ENCODE results near the gene PRAME. TPM values are rescaled to one million over a fixed set of nuclear protein-coding genes. Genes with fewer than 3 reads are reported as not detected.

The PRAME gene
- total and polyA plus RNA-seq, 2 of the 13 experiments (the other 11 are each of a cell fraction or from before 2014, with no cell fraction given) = 0.11 to 0.83 TPM

DNA sequence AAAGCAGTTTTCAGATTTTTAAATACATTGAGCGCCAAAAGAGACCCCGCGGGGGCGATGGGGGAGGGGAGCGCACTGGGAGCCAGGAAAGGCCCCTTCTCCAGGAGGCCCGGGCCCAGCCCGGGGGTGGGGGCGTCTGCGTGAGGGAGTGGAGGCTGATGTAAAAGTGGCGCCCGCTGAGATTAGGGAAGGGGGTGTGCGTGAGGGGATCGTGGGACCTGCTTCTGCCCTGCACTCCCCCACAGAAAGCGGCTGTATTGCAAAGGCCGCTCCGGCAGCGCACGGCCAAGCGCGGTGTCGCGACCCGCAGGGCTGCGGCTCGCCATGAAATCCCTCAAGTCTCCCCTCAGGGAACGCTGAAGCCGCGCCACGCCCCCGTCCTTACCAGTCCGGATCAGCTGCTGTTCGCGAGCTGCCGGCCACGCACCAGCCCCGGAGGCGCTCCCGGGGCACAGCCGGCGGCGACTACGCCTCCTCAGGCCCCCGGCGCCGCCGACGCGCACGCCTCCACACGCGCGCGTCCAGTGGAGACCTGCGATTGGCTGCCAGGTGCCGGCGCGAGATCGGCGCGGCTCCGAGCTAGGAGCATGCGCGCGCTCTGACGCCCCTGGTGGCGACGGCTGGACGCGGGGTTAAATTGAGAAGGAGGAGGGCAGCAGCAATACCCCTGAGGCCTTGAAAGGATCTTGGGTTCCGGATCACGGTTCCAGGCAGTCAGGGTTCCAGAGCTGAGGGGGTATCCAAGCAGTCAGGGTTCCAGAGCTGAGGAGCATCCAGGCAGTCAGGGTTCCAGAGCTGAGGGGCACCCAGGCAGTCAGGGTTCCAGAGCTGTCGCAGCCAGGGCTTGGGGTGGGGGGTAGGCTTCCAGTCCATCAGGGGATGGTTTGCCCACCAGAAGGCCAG lies 50.5 kb downstream of the PRAME start, which contains the start of gene ZNF280B (continued):
- TF ChIP-seq, protein P1, sequence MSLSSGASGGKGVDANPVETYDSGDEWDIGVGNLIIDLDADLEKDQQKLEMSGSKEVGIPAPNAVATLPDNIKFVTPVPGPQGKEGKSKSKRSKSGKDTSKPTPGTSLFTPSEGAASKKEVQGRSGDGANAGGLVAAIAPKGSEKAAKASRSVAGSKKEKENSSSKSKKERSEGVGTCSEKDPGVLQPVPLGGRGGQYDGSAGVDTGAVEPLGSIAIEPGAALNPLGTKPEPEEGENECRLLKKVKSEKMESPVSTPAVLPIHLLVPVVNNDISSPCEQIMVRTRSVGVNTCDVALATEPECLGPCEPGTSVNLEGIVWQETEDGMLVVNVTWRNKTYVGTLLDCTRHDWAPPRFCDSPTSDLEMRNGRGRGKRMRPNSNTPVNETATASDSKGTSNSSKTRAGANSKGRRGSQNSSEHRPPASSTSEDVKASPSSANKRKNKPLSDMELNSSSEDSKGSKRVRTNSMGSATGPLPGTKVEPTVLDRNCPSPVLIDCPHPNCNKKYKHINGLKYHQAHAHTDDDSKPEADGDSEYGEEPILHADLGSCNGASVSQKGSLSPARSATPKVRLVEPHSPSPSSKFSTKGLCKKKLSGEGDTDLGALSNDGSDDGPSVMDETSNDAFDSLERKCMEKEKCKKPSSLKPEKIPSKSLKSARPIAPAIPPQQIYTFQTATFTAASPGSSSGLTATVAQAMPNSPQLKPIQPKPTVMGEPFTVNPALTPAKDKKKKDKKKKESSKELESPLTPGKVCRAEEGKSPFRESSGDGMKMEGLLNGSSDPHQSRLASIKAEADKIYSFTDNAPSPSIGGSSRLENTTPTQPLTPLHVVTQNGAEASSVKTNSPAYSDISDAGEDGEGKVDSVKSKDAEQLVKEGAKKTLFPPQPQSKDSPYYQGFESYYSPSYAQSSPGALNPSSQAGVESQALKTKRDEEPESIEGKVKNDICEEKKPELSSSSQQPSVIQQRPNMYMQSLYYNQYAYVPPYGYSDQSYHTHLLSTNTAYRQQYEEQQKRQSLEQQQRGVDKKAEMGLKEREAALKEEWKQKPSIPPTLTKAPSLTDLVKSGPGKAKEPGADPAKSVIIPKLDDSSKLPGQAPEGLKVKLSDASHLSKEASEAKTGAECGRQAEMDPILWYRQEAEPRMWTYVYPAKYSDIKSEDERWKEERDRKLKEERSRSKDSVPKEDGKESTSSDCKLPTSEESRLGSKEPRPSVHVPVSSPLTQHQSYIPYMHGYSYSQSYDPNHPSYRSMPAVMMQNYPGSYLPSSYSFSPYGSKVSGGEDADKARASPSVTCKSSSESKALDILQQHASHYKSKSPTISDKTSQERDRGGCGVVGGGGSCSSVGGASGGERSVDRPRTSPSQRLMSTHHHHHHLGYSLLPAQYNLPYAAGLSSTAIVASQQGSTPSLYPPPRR (CRISPR knock-in tag; IDR thresholded peaks at IDR 0.05; ENCODE audit: borderline replicate concordance) = no peak
- TF ChIP-seq ZMAT3 (CRISPR knock-in tag; conservative IDR thresholded peaks at IDR 0.05) (no peak), CENPX (CRISPR knock-in tag; IDR thresholded peaks at IDR 0.05) (no peak), TBX2 (CRISPR knock-in tag; IDR thresholded peaks at IDR 0.05; ENCODE audit: borderline replicate concordance) (peak; percentile 81), PRDM4 (CRISPR knock-in tag; IDR thresholded peaks at IDR 0.05; ENCODE audit: borderline replicate concordance) (no peak), ZNF337 (CRISPR knock-in tag; IDR thresholded peaks at IDR 0.05; ENCODE audit: borderline replicate concordance, low read depth) (no peak), ZBTB3 (CRISPR knock-in tag; IDR thresholded peaks at IDR 0.05; ENCODE audit: borderline replicate concordance, low read depth) (no peak), MIER2 (CRISPR knock-in tag; IDR thresholded peaks at IDR 0.05) (no peak), GABPB1 (CRISPR knock-in tag; IDR thresholded peaks at IDR 0.05) (peak; percentile 68; the same call in 1 of the 2 replicates), MTA3 (CRISPR knock-in tag; IDR thresholded peaks at IDR 0.05) (no peak), ZKSCAN8 (CRISPR knock-in tag; IDR thresholded peaks at IDR 0.05; ENCODE audit: borderline replicate concordance) (no peak), RNF219 (CRISPR knock-in tag; IDR thresholded peaks at IDR 0.05) (no peak), ZNF589 (CRISPR knock-in tag; conservative IDR thresholded peaks at IDR 0.05) (no peak; the same call in 1 of the 2 replicates), SCMH1 (CRISPR knock-in tag; IDR thresholded peaks at IDR 0.05; ENCODE audit: borderline replicate concordance) (no peak), ZSCAN31 (CRISPR knock-in tag; IDR thresholded peaks at IDR 0.05; ENCODE audit: low read depth) (peak; percentile 41; the same call in 1 of the 2 replicates), NR2F6 (IDR thresholded peaks at IDR 0.05) (no peak), NR2F6 (CRISPR knock-in tag; IDR thresholded peaks at IDR 0.05) (0 out of 2 replicates have a peak, but pooled peaks have one; percentile 10), DRAP1 (CRISPR knock-in tag; IDR thresholded peaks at IDR 0.05) (peak; percentile 63; the same call in 1 of the 2 replicates), KDM6A (CRISPR knock-in tag; IDR thresholded peaks at IDR 0.05; ENCODE audit: low read depth) (no peak), NFE2L2 (IDR thresholded peaks at IDR 0.05; ENCODE audit: low read length) (no peak)

Measured in HepG2 (cell line).